GM21360 (cell line): Measurements from ENCODE around the gene SRC.

Experiments used
- ATAC-seq: cut with Tn5 transposase; IDR thresholded peaks from one replicate; pipeline ENCODE4 v1.9.1; 2021; ENCODE audit warnings: mild to moderate bottlenecking, moderate library complexity; ENCODE audit not compliant: unreplicated experiment

SRC gene

DNA sequence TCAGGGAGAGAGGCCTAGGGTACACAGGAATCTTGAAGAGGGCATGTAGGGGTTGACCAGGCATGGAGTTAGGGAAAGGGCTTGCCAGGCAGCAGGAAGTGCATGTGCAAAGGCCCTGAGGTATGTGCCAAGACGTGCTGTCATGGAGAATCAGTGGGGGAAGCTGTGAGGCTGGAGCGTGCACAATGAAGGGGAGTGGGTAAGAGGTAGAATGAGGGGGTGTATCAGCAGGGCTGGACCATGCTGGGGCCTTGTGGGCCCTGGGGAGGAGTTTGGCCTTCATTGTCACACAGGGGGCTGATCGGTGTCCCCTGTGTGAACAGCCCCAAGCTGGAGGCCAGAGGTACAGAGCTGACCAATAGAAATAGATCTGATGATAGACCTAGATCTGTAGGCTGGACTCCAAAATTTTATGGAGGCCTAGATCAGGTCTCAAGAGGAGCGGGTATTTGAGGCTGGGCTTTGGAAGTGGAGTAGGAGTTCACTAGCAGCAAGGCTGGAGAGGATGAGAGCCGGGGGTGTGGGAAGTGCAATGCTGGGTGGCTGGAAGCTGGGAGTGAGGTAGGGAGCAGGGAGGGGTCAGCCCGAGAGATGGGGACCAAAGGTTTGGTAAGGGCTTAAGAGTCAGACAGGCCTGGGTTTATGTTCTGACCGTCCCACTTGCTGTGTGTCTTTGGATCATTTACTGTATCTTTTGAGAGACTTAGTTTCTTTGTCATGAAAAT is 3.0 kb downstream of the SRC start:
- no peak for ATAC-seq

DNA sequence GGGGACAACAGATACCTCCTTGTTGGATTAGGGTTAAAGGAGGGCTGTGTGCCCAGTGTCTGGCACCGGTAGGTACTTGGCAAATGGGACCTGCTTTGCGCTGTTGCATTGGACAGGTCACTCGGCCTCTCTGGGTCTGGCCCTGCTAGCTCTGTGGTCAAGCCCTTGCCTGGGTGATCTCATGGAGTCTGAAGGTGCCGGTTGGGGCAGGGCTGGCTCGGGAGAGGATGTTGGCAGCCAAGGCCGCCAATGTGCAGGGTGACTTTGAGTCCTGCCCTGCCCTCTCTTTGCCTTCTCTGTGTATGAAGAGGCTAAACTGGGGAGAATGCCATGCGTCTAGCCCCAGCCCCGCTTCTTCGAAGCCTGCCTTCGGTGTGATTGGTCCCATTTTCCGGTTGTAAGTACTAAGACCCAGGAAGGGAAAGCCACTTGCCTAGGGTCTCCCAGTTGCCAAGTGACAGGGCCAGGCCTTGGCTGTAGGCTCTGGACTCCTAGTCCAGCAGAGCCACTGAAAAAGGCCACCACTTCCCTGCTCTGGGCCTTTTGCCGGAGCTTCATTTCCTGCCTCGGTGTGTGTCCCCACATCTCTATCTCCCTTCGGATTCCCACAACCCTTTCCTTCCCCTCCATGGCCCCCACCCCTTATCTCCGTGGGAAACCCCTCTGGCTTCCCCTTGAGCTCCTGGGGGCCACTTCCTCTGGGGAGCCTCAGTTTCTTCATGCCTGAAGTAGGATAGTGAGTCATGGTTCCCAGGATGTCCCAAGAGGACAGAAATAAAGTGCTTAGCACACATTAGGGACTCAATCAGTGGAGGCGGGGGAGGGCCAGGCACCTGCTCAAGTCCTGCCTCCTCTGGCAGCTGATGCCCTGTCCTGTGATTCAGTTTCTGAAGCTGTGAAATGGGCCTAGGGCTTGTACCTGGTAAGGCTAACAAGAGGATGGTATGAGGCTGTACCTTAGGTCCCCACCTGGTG is 3.9 kb downstream of the SRC start:
- no peak for ATAC-seq

DNA sequence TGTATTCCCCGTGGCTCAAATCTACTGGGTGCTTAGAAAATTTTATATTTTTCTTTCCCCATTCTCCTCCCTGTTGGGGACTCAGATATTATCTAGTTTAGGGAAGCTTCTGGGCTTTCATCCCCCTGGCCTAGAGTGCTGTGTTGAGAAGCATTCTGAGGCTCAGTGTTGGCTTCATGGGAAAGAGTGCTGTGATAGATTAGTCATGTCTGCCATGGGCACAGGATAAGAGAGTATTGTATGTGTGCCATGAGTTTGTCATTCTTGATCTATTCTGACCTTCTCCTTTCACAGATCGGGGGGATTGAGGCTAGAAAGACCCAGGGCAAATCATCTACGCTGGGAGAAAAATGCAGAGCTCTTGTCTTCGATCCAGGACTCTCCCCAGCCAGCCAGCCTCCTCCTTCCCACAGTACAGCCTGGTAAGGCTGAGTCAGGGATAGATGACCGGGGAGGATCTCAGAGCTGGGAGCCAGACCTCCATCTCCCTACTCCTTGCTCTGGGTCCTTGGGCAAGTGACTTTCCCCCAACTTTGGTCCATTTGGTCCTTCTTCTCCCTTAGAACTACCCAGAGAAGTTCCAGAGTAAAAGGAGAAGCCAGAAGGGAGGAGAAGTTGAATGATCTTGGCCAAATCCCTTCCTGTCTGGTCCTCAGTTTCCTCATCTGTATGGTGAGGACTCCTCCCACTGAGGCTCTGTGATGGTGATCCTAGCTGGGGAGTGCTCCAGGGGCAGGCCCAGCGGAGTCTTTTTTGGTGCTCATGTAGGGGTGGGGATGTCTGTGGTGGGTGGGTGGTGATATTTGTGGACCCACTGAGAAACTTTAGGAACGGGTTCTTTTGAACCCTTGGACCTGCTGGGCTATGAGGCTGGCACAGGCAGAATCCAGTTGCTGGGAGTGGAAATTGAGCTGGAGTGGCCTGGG is 5.0 kb downstream of the SRC start:
- no peak for ATAC-seq

DNA sequence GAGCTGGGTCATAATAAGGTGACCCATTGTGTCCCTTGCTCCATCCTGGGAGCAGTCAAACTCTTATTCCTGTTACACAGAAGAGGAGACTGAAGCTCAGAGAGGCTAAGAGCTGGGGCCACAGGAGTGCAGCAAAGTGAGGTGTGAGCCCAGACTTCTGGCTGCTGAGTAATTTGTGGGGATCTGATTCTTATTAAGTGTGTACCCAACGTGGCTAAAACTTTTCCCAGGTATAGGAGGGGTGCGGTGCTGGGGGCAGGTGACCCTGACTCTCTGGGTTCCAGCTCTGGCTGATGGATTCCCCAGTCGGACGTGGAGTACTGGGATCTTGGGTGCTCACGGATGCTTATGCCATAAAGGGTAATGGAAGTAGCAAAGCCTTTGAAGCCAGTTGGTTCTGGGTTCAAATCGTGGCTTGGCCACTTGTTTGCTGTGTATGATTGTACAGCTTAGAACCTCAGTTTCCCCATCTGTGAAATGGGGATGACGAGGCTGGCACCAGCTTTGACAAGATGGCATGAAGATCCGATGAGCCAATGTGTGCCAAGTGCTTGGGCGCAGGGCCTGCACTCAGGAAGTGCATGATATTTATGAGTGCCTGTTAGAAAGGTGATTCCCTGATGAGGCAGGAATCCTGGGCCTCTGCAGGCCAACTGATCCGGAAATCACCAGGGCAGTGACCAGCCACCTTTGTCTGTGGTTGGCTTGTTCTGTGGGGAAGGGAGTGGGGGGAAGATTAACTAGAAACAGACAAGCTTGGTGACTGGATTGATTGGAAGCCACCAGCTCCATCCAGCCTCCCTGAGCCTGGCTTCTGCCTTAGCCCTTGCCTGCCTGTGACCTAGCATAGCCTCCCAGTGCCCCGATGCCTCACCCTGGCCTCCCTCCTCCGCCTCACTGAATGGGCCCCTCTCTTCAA is 6.0 kb downstream of the SRC start:
- no peak for ATAC-seq

DNA sequence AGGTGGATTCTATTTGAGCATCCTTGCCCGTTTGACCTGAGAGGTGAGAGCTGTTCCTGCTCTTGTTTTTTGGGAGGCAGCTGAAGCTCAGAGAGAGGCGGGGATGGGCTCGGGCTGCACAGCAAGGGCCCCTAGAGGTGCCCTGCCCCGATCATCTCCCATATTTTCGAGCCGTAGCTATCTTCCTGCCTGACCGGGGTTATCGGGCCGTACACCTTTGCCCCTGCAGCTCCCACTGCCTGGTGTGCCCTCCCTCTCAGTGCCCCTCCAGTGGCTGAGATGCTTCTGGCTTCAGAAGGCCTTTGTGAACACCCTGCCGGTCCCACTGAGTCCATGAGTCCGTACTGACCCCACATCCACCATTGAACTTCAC is 6.7 kb downstream of the SRC start:
- no peak for ATAC-seq

DNA sequence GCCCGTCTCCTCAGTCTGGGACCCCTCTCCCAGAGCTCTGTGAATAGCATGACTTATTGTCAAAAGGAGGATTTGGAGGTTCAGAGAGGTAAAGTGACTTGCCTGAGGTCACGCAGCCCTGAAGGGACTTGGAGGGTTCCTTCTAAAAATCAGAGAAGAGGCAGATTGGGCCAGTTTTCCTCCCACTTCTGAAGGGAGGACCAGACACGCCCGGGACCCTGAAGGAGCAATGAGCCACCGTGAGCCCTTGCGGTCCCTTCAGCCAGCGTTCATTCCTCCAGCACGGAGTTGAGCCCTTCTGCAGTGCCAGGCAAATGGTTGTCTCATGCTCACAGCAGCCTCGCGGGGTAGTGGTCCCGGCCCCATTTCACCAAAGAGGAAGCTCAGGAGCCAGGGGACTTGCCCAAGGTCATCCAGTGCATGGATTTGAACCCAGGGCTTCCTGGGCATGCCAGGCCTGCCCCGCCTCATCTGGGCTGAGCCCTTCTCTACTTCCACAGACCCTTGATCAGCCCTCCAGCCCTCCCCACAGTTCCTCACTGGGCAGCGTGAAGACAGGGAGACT is 7.4 kb downstream of the SRC start:
- no peak for ATAC-seq

DNA sequence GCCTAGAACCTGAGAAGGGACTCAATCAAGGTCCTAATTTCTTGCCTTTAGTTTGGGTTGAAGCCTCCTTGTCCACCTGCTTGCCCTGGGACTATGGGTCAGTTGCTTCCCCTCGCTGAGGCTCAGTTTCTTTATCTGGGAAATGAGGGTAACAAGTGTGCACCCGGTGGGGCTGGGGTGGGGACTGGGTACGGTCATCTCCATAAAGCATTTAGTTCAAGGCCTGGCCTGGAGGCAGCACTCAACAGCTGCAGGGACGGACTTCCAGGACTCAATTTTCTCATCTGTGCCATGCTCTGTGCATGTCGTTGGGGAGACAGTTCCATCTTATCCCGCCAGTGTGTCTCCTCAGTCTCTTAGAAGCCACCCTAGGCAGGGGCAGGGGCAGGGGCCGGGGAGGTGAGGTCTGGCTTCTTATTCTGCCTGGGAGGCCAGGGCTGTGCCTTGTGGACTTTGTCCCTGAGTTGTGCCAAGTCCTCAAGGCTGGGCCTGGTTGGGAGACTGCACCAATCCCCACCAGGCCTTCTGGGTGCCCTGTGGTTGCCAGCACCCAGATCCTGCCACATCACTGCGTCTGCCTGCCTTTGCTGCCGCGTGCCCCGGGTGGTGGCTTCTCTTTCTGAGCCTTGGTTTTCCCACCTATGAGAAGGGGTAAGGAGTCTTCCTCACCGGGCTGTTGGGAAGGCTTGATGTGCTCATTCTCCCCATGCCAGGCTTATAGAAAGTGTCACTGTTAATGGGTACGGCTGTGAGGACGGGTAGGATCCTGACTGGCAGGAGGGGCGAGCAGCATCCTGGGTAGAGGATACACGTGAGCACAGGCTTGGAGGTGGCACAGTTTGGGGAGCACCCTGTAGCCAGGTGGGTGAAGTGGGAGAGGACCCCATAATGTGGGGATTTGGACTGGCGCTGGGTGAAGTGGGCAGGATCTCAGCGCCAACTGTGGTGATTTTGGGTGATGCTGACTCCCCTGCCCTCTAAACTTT is 8.6 kb downstream of the SRC start:
- ATAC-seq, result no peak

DNA sequence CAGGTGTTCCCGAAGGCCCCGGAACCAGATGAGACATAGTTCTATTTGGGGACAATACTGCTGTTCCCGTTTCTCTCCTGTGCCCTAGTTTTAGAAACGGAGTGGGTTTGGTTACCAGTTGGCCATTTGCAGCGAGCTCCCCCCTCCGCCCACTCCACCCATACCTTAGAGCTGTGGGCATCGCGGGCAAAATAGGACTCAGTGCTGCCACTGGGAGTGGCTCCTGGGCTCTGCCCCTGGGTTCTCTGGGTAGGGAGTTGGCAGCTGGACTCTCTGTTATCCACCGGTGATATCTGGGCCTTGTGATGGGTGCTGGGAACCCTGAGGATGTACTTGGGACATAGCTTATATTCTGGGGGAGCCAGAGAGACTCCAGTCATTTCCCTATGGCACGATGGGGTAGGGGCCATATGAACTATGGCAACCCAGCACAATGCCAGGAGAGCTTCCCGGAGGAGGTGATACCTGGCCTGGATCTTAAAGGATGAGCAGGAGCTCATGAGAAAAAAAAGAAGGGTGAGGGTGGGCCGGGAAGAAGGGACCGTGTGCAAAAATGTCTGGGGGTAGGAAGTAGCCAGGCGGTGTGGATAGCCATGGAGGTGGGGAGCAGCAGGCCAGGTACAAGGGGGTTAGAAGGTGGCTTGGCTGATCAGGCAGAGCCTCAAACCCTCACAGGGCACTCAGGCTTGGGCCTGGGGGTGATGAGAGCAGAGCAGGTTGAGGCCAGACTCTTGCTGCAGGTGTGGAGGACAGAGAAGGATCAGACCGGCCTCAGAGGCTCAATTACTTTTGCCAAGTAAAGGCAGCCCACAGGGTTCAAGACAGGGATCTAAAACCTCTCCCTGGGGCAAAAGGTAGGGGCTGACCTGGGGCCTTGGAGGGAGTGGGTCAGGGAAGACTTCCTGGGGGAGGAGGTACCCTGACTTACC is 9.6 kb downstream of the SRC start:
- no peak for ATAC-seq

DNA sequence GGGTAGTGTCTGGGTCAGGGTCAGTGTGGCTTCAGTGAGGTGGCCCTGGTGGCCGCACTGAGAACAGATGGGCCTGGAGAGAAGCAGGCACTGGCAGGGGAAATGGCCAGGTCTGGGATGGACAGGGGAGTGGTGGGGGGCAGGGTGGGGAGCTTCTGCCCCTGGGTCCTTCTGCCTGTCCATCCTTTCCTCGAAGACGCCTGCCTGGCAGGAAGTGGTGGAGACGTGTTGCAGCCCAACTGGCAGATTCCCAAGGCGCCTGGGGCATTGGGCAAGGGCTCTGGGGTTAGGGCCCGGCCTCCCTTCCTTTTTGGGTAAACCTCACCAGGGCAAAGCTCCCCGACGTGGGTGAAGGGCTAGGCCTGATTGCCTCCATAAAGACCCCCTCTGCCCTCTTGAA is 10.4 kb downstream of the SRC start:
- ATAC-seq, result no peak

DNA sequence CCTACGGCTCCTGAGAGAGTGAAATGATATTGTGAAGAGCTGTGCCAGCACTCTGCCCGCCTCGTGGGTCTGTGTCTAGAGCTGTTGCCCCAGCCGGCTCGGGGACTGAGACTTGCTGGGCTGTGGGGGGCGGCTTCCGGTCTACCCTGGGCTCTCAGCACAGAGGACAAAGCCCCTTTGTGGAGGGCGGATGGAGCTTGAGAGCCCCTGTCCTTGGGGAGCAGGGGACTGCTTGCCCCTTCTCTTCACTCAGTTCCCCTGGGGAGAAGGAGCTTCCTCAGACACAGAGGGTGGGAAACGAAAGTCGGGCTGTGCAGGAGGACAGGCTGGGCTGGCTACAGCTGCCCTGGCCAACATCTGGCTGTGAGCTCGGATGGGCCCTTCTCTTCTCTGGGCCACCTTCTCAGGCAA is 11.0 kb downstream of the SRC start:
- no peak for ATAC-seq

DNA sequence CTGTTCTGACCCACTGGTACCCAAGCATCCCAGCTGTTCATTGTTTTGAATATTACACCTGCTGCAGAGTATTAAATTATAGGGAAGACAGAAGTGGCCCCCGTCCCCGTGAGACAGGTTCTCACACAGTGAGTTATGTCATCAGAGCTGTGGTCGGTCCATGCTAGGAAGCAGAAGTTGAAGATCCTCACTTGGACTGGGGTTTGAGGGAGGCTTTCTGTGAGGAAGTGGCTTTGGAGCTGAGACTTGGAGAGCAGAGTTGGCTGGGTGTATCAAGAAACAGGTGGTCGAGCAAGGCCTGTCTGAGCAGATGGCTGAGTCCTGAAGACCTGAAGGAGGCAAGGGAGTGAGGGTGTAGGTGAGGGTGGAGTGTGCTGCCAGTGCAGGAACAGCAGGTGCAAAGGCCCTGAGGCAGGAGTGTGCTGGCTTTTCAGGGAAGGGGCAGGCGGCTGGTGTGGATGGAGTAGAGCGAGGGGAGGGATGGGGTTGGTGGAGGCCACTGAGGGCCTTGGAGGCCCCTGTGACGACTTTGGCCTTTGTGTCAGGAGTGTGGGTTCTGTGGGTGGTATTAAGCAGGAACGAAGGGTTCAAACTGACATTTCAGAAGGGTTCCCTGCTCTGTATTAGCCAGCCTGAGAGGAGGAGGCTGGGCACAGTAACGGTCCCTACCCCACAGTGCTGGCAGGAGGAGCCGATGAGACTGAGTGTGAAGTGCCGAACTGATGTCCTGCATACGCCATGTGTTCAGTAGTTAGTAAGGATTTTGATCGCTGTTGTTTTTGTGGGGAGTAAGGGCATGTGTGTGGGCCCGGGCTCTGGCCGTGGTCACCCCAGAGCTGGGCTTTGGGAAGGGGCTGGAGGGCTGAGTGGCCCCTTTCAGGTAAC is 11.8 kb downstream of the SRC start:
- no peak for ATAC-seq

DNA sequence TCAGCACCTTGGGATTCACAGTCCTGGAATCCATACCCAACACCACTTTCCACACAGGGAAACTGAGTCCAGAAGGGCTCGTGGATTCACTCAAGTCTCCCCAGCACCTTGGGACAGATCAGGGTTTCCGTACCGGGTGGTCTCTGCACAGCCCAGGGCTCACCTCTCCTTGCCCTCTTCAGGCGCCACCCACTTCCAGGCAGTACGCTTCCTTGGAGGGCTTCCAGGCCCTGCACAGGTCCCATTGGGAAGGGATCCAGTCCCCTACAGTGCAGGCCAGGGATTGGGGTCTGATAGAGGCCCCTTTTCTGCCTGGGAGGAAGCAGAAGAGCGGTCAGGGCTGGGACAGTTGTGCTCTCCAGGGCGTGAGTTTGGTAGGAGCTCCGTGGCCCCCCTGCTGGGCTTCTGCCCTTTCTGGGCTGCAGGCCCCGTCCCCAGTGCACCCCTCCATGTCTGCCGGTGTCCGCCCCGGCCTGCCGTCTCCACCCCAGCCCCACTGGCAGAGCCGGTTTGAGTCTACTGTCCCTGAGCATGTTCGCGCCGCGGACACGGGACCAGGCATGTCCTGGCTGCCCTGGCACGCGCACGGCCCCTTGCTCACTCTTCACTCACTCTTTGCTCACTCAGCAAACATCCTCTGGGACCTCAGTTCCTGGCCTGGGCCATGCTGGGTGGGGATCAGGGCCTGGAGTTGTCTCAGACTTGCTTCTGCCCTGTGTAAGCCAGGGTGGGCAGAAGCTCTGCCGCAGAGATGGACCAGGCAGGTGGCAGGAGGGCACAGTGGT is 12.6 kb downstream of the SRC start:
- no peak for ATAC-seq

DNA sequence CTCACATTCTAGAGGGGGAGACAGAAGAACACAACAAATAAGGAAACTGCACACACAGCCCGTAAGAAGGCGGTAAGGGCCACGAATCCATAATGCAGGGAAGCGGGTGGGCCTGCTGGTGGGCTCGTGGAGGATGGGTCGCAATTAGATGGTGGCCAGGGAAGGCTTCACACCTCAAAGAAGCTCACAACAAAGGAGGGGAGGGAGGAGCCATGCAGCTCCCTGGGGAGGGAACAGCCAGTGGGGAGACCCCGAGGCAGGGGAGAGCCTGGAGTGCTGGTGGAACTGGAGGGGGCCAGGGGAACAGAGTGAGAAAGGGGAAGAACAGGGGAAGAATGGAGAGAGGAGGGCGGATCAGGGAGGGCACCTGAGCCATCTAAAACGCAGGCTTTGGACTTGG is 13.4 kb downstream of the SRC start:
- ATAC-seq, result no peak

DNA sequence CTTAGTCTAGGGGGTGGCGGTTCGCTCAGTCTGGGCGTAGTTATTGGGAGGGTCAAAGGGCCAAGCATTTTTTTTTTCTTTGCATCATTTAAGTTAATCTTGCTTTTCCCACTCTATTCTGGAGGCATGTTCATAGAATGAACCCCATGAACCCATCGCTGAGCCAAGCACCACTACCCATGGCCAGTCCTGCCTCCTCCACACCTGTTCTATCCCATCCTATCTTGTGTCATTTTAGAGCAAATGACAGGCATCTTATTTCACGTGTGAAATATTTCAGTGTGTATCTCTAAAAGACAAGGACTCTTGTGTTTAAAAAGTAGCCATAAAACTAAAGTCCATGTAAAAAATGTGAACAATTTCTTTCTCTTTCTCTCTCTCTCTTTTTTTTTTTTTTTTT is 13.9 kb downstream of the SRC start:
- ATAC-seq, result no peak

DNA sequence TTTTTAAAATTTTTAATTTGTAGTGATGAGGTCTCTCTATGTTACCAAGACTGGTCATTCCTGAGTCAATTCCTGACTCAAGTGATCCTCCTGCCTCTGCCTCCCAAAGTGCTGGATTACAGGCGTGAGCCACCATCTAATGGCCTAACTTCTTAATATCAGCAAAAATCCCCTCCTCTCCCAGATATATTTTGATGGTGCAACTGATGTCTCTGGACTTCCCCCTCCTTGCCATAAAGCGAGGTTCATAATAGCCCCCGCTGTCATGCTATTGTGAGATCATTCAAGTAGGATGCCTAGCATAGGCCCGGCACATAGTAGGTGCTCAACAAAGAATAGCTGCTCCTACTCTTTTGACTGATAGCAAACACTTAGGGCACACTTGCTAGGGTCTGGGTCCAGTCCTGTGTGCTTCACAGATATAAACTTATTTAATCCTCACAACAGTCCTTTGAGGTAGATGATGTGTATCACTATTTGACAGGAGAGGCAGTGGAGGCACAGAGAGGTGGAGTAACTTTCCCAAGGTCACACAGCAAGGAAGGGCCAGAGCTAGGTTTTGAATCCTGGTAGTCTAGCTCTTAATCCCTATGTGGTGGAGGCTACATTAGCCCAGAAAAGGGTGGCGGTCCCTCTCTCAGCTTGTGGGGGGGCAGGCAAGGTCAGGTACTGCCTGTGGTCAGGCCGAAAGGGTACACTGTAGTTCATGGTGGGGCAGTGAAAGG is 14.6 kb downstream of the SRC start:
- no peak for ATAC-seq
